ENCODE measurements around the gene SYT9.
A peak's percentile ranks its signal among the peaks of the same experiment; 100 is the strongest.

The SYT9 gene

DNA sequence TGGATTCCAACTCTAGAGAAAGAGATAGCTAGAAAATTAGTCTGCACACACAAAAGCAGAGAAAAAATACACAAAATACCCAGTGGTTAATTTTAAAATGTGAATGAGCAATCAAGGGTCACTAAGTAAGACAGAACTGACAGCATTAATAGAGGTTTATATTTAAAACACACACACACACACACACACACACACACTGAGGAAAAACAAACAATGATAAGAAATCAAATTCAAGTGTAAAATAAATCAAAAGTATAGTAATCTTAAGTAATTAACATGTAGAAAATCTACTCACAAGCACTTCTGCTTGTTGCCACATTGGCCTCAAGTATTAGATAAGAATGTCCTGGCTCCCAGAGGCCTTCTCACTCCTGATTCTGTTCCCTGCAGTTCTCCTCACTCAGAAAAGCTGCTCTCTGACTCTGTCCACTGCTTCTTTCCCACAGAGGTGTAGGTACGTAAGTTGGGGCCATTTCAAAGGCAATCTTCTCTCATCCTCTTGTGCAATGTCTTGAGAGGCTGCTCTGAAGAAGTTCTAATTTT, 200.3 kb downstream of the SYT9 start:
- in situ Hi-C loops (cut with MboI; ENCODE audit: low pct_unique_long_range_greater_than_20kb, low sequenced_read_pairs, unreplicated experiment): no loop called here
- TF ChIP-seq, protein P1, sequence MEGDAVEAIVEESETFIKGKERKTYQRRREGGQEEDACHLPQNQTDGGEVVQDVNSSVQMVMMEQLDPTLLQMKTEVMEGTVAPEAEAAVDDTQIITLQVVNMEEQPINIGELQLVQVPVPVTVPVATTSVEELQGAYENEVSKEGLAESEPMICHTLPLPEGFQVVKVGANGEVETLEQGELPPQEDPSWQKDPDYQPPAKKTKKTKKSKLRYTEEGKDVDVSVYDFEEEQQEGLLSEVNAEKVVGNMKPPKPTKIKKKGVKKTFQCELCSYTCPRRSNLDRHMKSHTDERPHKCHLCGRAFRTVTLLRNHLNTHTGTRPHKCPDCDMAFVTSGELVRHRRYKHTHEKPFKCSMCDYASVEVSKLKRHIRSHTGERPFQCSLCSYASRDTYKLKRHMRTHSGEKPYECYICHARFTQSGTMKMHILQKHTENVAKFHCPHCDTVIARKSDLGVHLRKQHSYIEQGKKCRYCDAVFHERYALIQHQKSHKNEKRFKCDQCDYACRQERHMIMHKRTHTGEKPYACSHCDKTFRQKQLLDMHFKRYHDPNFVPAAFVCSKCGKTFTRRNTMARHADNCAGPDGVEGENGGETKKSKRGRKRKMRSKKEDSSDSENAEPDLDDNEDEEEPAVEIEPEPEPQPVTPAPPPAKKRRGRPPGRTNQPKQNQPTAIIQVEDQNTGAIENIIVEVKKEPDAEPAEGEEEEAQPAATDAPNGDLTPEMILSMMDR (IDR thresholded peaks at IDR 0.05; ENCODE audit: extremely low read depth, insufficient read depth, missing control alignments): no peak
- no peak for DNase-seq (ENCODE audit: low spot score)

DNA sequence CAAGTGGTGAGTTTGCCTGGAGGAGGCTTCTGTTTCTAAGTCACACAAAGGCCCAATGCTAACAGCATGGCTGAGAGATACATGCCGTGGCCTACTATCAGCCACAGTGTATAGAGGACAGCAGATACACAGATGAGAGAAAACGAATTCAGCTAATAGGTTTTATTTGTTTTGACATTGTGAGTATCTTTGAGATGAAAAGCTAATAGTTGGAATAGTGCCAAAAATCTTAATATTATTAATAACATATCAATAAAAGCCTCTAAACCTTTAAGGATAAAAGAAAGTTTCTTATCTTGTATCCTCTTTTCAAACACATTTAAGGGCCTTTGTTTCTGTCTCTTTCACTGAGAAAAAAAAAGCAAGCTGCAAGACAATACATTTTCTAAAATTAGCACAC, 203.2 kb downstream of the SYT9 start:
- no peak for DNase-seq (ENCODE audit: low spot score)
- in situ Hi-C loops (cut with MboI; ENCODE audit: low pct_unique_long_range_greater_than_20kb, low sequenced_read_pairs, unreplicated experiment): no loop called here
- TF ChIP-seq, protein P1 (IDR thresholded peaks at IDR 0.05; ENCODE audit: extremely low read depth, insufficient read depth, missing control alignments): no peak

DNA sequence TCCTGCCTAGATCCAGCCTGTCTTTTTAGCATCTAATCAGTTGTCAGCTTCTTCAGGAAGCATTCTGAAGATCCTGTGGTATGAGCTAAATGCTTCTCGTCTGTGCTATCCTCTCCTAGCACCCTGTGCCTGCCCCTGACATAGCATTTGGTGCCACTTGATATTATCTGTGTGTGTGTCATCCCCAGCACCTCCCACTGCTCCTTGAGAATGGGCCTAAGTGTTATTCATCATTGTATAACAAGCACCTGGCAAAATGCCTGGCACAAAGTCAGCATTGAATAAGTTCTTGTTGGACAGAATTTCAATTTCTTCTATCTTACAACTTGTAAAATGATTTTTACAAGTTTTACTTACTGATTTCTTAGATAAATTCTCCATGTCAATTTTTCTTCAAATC, 205.5 kb downstream of the SYT9 start:
- no peak for DNase-seq (ENCODE audit: low spot score)
- TF ChIP-seq, protein P1 (IDR thresholded peaks at IDR 0.05; ENCODE audit: extremely low read depth, insufficient read depth, missing control alignments): no peak
- in situ Hi-C loops (cut with MboI; ENCODE audit: low pct_unique_long_range_greater_than_20kb, low sequenced_read_pairs, unreplicated experiment): no loop called here

DNA sequence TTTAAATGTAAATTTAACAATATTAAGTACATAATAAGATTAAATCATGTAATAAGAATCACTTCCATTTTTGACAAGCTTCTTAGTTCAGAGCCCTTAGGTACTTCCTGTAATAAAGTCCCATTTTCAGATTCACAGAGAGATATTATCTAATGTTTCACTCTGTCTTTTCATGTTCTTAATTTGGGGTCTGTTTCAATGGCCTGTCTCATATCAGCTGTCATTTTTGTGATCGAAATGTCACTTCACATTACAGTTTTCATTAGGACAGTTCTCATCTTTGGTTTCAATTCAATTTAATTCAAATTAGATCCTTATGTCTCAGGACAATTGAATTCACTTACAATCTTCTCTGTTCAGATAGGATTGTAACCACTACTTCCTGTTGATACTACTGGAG, 211.0 kb downstream of the SYT9 start:
- TF ChIP-seq, protein P1 (IDR thresholded peaks at IDR 0.05; ENCODE audit: extremely low read depth, insufficient read depth, missing control alignments): no peak
- in situ Hi-C loops (cut with MboI; ENCODE audit: low pct_unique_long_range_greater_than_20kb, low sequenced_read_pairs, unreplicated experiment): no loop called here
- no peak for DNase-seq (ENCODE audit: low spot score)

DNA sequence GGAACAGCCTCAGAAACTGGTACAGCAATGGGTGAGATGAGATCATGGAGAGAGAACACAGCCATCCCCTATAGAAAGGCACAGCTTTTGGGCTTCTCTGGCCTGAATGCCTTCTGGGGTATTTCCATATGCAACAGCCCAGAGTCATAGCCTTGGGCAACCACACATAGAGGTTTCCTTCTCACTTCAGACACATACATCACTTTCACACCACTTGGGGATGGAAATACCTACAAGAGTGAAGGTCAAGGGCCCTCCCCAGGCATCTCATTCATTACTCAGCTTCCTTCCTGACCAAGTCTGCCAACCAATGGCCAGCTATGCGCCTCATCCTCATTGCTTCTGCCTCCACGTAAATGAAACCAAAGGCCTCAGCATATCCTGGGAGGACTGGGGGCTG, 215.9 kb downstream of the SYT9 start:
- TF ChIP-seq, protein P1 (IDR thresholded peaks at IDR 0.05; ENCODE audit: extremely low read depth, insufficient read depth, missing control alignments): no peak
- in situ Hi-C loops (cut with MboI; ENCODE audit: low pct_unique_long_range_greater_than_20kb, low sequenced_read_pairs, unreplicated experiment): no loop called here
- DNase-seq (ENCODE audit: low spot score): peak; percentile 45

DNA sequence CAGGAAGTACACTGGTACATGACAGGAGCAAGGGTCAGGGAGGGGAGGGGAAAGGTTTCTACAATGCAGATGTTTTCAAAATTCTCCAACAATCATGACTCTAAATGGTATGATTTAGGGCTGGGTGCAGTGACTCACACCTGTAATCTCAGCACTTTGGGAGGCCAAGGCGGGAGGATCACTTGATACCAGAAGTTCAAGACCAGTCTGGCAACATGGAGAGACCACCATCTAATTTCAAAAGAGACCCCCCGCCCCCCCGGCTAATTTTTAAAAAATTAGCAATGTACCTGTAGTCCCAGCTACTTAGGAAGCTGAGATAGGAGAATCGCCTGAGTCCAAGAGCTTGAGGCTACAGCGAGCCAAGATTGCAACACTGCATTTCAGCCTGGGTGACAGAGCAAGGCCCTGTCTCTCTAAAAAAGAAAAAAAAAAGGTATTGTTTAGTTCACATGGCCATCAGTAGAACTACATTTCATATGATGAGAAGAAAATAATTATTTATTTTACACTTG, 217.7 kb downstream of the SYT9 start:
- DNase-seq (ENCODE audit: low spot score): no peak
- TF ChIP-seq, protein P1 (IDR thresholded peaks at IDR 0.05; ENCODE audit: extremely low read depth, insufficient read depth, missing control alignments): no peak
- in situ Hi-C loops (cut with MboI; ENCODE audit: low pct_unique_long_range_greater_than_20kb, low sequenced_read_pairs, unreplicated experiment): no loop called here

Data from GM13977 (cell line).